Measurements from ENCODE around the gene CDKL2.

CDKL2 gene

DNA sequence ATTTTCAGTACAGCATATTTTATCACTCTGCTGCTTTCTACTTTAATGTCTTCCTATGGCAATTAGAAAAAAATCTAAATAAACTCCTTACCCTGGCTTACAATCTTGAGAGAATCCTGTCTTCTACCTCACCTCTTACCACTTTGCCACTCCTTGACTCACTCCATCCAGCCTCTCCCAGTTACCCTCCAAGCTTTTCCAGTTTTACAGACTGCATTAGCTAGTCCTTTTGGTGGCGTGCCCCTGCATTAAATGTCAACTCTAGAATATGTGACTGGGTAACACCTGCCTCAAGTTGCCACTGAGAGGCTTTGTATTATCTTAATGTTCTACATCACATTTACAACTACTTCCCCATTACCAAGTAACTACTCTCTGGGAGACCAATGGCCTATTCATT is 7.5 kb upstream of the CDKL2 start:
- no peak for DNase-seq

DNA sequence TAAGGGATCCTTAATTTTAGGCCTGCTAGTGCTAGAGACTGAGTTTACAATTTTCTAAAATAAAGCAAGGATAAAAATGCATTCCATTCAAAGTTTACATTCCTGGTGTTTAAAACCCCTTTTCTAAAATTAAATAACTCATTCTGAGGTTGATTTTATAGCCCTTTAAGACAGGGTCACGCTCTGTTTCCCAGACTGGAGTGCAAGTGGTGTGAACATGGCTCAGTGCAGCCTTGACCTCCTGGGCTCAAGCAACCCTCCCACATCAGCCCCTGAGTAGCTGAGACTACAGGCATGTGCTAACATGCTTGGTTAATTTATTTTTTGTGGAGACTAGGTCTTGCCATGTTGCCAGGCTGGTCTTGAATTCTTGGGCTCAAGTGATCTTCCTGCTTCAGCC is 6.8 kb upstream of the CDKL2 start:
- no peak for DNase-seq

DNA sequence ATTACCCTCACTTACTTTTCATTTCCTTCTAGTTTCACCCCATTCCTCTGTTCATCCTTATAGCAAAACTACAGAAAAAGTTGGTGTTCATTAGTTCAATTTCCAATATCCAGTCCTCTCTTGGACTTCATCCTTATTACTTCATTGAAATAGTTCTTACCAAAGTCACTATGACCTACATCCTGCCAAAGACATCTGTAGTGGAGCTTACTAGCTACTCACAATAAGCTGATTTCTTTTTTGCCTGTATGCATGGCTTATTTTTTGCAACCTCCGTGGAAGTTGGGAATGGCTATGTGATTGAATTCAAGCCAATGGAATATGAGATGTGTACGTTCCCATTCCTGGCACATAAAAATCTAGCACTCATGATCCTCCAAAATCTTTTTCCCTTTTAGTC is 4.6 kb upstream of the CDKL2 start:
- no peak for DNase-seq

DNA sequence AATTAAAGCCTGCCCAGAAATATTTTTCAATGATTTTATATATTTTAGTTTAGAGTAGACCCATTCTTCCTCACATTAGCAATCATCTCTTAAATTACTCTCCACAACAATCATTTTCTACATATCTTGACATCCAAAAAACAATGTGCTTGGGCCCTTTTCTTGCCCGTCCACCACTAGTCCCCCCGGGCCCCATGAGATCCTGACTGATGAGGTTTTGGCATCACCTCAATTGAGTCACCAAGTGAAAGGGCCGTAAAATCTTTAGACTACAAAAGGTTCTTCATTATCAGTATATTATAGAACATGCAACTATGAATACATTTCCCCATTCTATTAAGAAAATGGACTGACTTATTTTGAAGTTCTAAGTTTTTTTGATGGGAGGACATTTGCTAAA is 4.0 kb upstream of the CDKL2 start:
- no peak for DNase-seq

DNA sequence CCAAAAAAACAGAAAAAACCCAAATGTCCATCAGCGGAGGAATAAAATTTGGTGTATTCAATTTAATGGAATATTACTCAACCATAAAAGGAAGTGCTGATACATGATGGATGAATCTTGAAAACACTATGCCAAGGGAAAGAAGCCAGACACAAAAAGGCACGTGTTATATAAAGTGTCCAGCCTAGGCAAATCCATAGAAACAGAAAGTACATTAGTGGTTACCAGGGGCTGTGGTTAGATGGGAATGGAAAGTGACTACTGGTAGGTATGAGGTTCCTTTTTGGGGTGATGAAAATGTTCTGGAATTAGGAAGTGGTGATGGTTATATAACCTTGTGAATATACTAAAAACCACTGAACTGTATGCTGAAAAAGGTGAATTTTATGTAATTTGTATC is 3.5 kb upstream of the CDKL2 start:
- no peak for DNase-seq

DNA sequence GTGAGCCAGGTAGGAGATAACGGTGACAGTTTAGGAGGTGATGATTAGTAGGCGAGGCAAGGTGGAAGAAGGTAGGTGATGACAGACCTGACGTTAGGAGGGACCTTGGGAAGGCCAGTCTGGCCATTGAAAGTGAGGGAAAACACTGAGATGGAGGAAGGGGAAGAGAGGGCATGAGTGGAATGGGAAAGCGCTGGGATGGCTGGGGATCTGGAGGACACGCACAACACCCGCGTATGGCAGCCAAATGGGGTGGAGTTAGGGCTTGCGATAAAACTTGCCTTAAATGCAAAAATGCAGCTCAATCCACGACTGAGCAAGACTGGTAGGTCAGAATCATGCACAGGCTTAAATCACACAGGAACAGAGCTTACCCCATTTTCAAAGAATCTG is 605 bp upstream of the CDKL2 start:
- no peak for DNase-seq

DNA sequence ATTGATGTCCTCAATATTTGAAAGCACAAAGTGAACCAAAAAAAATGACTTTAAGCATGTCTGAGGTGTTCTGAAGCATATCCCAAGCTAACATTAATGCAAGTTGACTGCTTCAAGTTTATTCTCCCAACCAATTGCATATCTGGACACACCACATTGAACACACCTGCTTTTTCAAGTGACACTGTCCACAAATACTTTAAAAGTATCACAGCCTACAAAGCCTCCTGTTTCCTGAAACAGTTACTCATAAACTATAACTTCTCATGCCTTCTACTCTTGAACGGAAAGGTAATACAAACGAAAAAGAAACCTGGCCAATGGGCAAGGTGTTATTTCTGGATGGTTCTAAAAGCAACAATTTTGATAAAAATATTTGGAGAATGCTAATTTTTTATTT is 1.1 kb downstream of the CDKL2 start:
- no peak for DNase-seq

DNA sequence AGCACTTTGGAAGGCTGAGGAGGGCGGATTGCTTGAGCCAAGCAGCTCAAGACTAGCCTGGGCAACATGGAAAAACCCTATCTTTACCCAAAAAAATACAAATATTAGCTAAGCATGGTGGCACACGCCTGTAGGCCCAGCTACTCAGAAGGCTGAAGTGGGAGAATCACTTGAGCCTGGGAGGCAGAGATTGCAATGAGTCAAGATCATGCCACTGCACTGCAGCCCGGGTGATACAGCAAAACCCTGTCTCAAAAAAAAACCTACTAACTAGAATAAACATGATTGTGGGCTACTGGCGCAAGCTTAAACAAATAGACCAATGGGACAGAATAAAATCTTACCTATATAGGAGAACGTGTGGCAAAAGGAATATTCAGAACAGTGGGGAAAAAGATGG is 7.3 kb downstream of the CDKL2 start:
- no peak for DNase-seq

DNA sequence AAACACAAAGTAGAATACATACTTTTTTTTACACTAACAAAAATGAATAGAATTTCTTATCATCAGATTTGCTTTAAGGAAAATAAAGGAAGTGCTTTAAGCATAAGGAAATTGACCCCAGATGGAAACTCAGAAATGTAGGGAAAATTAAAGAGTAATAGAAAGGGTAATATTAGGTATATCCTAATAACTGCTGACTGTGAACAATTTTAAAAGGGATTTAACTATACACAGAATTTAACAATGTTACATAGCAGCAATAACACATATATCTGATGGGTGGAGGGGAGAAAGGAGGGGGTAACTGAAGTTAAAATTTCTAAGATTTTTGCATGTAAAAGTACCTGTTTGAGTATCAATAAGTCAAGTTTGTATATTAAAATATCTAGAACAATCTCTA is 8.6 kb downstream of the CDKL2 start:
- no peak for DNase-seq

DNA sequence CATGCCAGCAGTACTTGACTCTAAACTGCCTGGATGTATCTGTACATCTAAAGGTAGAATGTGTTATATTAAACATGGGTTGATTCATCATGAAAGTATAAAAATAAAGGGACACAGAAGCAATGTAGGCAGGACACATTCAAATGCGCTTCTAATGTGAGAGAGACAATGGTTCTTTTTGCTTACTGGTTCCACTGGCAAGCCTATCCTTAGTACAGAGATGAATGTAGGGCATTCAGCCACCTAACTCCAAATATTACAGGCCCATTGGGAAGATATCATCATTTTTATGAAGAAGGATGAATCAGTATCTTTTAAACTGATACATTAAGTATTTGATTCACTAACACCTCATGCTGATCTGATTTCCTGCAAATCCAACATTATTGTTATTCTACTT is 18.0 kb downstream of the CDKL2 start:
- no peak for DNase-seq

DNA sequence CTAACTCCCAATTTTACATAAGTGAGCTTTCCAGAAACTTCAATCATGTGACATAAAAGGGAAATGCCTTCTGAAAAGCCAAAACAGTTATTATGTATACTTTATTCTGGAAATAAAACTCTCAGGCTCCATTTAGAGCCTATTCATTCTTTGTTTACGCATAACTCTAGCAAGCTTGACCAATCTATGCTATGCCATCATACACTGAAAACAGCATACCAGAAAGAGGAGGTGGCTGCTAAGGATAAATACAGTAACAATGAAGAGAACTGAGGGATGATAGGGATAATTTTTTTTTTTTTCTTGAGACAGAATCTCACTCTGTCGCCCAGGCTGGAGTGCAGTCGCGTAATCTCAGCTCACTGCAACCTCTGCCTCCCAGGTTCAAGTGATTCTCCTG is 24.4 kb downstream of the CDKL2 start:
- DNase-seq, result no peak

DNA sequence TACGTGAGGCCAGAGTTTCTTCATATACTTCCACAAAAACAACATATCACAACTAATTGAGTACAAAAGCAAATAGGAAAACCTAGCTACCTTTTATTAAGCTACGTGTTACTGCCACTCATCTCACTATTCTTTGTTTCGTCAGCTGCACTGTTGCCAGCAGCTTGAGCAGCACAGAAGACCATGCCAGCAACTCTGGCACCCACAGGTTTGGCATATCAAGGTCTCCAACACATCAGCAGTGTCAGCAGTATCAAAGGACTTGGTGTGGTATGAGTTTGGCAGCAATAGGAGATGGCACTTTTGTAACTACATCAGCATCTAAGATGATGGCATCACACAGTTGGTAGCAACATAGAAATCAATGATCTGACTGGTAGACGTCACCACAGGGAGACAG is 30.7 kb downstream of the CDKL2 start:
- no peak for DNase-seq

DNA sequence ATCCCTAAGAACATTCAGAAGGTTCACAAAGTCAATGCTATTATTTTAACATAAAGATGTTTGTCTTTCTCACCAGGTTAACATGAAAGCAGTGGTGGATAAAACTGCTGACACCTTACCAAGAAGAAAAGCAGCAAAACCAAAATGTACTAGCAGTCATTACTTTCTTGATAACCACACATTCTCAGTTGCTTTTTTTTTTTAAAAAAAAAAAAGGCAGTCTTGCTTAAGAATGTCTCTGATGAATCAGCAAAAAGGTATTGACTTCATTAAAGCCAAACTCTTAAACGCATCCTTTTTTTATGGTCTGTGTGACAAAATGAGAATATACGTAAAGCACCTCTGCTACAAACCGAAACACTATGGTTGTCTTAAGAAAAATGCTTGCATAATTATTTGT is 31.9 kb downstream of the CDKL2 start:
- DNase-seq, result no peak

DNA sequence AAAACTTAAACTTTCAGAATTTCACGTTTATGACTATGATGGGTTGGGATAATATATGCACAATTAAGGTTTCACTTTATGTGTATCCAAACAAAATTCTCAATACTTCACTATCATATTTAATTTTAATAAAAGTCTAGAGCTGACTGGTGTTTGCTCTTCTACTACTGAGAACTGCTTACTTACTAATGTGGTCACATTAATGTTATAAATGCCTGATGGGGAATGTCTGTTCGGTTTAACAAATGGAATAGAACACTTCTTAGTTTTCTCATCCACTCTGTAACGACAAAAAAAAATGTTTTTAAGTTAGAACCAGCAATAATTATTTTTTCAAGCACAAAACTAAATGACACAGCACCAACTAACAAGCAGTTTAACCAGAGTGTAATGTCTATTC is 34.3 kb downstream of the CDKL2 start:
- no peak for DNase-seq

DNA sequence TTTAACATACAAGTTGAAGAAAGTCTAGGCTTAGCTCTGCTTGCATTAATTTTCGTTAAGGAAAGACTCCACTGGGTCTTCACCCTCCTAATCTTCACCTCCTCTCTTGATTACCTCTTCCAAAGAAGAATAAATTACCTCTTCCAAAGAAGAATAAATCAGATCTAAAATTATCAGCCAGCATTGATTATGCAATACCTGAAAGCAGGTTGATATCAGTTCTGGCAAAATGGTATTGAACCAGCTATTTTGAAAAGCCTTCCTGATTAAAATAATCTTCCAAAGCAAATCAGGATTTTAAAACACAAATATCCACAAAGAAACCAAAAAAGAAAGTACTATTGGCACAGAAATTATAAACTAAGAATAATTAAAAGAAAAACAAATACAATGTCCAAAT is 36.9 kb downstream of the CDKL2 start:
- DNase-seq, result no peak

DNA sequence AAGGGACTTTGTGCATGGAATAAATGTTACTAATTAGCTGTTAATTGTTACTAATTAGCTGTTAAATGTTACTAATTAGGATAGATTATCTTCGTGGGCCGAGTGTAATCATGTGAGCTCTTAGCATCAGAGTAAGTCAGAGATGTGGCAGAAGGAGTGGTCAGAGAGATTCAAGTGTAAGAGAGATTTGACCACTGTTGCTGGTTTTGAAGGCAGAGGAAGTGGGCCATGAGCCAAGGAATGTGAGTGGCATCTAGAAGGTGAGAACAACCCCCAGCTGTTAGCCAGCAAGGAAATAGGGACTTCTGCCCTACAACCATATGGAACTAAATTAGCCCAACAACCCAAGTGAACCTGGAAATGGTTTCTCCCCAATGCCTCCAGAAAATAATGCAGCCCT is 46.3 kb downstream of the CDKL2 start:
- no peak for DNase-seq

DNA sequence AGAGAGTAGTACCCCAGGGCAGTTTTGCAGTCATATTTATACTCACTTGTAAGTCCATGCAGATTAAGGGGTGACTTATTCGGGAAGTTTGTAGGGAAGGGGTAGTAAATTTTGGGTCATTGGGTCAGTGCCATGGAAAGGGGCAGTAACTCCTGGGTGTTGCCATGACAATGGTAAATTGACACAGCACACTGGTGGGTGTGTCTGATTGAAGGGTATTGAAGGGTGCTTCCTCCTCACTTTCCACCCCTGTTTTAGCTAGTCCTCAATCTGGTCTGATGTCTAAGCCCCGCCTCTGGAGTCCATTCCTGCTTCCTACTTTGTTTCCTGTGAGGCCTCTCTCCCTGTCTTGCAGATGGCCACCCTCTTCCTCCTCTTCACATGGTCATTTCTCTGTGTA is 62.6 kb downstream of the CDKL2 start:
- no peak for DNase-seq

DNA sequence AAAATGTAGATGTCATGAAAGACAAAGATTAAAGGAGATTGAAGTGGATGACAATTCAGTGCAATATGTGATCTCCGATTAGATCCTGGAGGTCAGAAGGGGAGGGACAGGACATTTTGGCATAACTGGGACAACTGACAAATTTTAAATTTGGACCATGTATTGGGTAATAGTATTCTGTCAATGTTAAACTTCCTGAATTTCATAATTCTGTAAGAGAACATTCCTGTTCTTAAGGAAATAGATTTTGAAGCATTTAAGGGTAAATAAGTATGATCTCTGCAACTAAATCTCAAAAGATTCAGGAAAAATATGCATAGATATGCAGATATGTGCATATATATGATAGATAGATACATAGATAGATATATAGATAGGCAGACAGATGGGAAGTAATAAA is 63.4 kb downstream of the CDKL2 start:
- no peak for DNase-seq

DNA sequence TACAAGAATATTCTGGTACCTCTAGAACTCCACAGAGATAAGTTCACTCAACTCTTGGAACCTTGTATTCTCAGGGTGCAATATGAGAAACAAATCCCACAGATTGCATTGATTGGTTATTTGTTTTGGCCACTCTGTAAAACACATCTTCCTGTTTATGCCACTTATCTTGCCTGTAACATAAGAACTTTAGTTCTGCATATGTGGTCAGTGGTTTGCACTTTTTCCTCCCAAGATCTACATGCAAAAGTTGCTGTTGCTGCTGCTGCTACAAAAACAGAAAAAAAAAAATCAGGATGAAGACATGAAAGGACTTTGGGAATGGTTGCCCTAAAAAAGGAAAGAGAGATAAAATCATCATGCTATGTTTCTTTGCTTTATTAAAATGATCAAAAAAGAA is 64.8 kb downstream of the CDKL2 start:
- DNase-seq, result no peak

DNA sequence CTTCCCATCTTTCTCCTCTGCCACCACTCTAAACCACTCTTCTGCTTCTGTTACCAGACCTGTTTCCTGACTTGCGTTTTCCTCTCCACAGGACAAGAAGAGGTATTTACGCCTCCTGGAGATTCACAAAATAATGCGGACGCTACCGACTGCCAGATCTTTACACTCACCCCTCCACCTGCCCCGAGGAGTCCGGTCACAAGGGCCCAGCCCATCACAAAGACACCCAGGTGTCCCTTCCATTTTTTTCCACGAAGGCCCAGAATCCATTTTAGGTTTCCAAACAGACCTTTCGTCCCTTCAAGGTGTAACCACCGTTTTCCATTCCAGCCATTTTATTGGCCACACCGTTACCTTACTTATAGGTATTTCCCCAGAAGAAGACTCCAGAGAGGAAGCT is 66.3 kb downstream of the CDKL2 start:
- DNase-seq, result no peak

DNA sequence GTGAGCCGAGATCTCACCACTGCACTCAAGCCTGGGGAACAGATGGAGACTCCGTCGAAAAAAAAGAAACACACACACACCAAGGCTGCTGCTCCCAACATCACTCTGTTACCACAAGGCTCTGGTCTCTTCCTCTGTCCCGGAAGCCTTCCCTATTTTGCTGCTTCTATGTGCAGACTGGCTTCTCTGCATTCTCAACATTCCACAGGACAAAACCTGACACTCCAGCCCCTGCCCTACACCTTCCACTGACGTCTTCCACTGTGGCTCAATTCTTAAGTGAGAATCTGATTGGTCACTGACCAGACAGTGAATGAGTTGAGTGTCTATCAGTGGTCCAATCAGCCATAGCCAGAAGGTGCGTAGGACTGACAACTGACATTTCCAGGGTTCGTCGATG is 68.5 kb downstream of the CDKL2 start:
- DNase-seq, result no peak

DNA sequence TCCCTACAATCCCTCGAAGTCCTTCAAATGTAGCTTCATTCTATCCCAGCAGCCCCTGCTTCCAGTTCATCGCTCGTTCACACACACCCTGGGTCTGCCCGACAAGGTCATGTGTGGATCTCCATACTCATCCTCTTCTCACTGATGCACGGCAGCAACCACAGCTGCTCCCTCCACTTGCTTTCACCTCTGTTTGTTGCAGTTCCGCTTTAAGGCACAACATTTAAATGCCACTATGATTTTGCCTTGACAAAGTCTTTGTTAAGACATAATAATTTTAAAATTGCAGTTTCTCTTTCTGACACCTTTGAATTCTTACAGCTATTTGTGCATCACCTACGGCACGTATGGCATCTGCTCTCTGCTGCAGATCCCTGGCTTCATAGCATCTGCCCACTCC is 72.6 kb downstream of the CDKL2 start:
- DNase-seq, result peak; percentile 32

DNA sequence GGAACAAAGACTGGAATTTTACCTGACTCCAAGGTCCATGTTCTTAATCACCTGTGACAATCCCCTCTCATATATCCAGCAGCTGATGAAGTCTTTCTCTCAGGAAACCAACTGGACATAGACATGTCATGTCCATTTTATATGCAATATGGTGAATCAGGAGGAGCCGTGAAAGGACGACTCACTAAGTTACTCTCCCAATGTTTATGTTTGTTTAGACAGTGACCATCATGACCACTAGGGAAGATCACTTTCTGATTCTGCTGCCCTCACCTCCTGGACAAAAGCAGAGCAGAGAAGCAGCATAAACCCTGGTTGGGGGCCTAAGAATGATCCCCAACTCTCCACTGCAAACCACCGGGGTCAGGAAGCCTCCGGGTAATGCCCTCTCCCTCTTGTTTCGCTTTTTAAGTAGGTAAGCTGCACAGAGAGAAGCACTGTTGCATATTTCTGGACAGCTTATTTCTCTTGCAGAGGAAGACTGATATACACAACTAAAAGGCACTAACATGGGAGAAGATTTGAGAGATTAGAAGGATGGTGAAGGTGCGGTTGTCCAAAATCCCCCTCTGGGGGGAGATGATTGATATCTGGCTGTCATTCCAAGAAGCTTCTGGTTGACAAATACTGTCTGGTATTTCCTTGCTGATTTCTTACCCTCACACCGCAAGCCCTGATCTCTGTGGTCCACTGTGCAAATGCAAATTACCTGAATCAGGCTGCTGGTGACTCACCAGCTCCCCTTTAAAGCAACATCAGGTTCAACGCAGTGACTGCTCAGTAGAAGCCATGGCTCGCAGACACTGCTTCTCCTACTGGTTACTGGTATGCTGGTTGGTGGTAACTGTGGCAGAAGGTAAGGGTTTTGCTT is 74.8 kb downstream of the CDKL2 start, which contains the start of gene ODAPH:
Gene ODAPH (plus strand): TSS at position 773 of the 871 bp plus-strand sequence. CDS start 17 bp downstream, at position 790.
- peak; percentile 48 for DNase-seq

DNA sequence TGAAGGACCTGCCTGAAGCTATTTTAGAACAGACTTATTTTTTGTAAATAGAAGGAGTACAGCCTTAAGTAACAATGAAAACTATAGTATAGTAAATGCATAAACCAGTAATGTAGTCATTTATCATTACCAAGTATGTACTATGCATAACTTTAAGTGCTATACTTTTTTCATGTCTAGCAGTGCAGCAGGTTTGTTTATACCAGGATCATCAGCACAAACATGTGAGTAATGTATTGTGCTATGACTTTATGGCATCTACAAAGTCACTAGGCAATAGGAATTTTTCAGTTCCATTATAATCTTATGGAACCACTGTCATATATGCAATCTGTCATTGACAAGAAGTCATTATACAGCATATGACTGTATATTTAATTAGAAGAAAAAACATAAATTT is 77.9 kb downstream of the CDKL2 start:
- DNase-seq, result no peak

DNA sequence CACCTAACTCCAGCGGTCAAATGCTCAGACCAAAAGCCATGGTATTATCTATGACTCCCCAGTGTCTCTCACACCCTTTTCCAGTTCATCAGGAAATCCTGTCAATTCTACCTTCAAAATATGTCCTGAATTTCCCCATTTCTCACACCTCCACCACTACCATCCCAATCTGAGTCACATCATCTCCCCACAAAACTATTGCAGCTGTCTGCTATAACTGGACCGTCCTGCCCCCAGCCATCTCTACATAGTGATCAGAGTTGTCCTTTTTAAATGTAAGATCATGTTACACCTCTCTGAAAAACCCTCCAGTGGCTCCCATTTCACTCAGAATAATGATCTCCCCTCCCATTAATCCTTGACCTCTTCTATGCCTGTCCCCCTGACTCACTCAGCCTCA is 81.3 kb downstream of the CDKL2 start:
- no peak for DNase-seq
